A549 treated with CpdA at 1 μM for 4 hours (cell line): ENCODE data around the gene ZNF182. TPM values are rescaled to one million over a fixed set of nuclear protein-coding genes. Genes with fewer than 3 reads are reported as not detected.

ENCODE experiments used
- total RNA-seq: library from RNA; stranded (reverse); fragments of 200-300 nt; extraction: Qiagen RNA extraction; gene quantifications from 5 replicates; pipeline ENCODE4 v1.2.3, GENCODE V29; 2022; ENCODE audit warnings: low read depth

Gene ZNF182
- 2.9 to 5.0 TPM (median 3.6 TPM) in 5 replicates for total RNA-seq

GRCh38 chrX:48003758-48004457 is at the start of gene ZNF182:
Gene ZNF182, minus strand, starts transcription at chrX:48003989. Its CDS starts 1,380 bp downstream, at chrX:48002609.

GRCh38 chrX:48006688-48007087 is 2.9 kb upstream of the ZNF182 start, which contains the start of gene SPACA5:
Gene SPACA5, plus strand, starts transcription at chrX:48006988. Its CDS starts 815 bp downstream, at chrX:48007803.

Other genes starting within 250 kb of the ZNF182 start
- gene ZNF81, start 167.1 kb downstream of the ZNF182 start, total RNA-seq = 5.4 to 6.8 TPM (median 6.0 TPM) in 5 replicates
- gene SPACA5, start 3.0 kb upstream of the ZNF182 start, total RNA-seq = not detected in 5 replicates
- 0.10 to 0.35 TPM (median 0.29 TPM) in 5 replicates for gene ZNF630, start 67.7 kb upstream of the ZNF182 start, total RNA-seq
- gene SPACA5B, start 126.6 kb upstream of the ZNF182 start, total RNA-seq = not detected in 5 replicates
- not detected in 5 replicates for gene SSX5, start 192.8 kb upstream of the ZNF182 start, total RNA-seq